ENCODE measurements around the gene PKIB.

The PKIB gene

GRCh38 chr6:122666418-122666817 lies 56.2 kb downstream of the PKIB start:
- DNase-seq (ENCODE audit: low read depth in 2 of 2) = no peak

GRCh38 chr6:122669418-122669817 lies 59.2 kb downstream of the PKIB start:
- no peak for DNase-seq (ENCODE audit: low read depth in 2 of 2)

DNA sequence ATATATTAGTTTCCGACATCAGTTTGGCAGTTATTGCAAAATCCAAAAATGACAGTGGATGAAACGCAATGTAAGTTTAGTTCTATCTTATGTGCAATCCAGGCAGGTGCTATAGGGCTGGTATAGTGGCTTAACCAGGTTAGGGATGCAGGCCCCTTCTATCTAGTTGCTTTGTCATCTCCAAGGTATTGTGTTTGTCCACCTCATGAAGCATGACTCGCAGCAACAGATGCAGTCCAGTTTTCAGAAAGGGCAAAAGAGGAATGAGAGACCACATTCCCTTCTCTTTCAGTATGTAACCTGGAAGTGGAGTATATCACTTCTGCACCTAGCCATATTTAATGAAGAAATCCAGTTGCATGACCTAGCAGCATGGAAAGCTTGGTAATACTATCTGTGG lies 59.7 kb downstream of the PKIB start:
- DNase-seq (ENCODE audit: low read depth in 2 of 2) = no peak

- no peak for DNase-seq (ENCODE audit: low read depth in 2 of 2)
These were observed 61.0 kb downstream of the PKIB start for GRCh38 chr6:122671251-122671650.

GRCh38 chr6:122673343-122673961 lies 63.2 kb downstream of the PKIB start:
- DNase-seq (ENCODE audit: low read depth in 2 of 2) = no peak

GRCh38 chr6:122676146-122676545 lies 65.9 kb downstream of the PKIB start:
- no peak for DNase-seq (ENCODE audit: low read depth in 2 of 2)

DNA sequence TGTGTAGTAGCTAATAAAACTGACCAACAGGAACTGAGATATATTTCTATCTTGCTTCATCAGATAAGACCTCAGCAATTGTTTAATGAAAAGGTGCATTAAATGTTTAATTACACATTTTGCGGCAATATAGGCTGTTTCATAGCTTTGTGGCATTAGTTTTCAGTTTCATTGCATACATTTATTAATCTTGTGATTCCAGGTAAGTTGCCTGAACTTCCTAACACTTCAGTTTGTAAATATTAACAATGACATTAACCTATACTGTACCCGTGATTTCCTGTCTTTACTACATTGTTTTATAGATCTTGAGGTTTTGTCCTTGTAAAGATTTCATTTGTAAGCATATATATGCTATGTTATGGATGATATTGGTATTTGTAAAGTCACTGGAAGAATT lies 66.5 kb downstream of the PKIB start:
- no peak for DNase-seq (ENCODE audit: low read depth in 2 of 2)

GRCh38 chr6:122677406-122677805 lies 67.2 kb downstream of the PKIB start:
- no peak for DNase-seq (ENCODE audit: low read depth in 2 of 2)

GRCh38 chr6:122678841-122679240 lies 68.6 kb downstream of the PKIB start:
- no peak for DNase-seq (ENCODE audit: low read depth in 2 of 2)

DNA sequence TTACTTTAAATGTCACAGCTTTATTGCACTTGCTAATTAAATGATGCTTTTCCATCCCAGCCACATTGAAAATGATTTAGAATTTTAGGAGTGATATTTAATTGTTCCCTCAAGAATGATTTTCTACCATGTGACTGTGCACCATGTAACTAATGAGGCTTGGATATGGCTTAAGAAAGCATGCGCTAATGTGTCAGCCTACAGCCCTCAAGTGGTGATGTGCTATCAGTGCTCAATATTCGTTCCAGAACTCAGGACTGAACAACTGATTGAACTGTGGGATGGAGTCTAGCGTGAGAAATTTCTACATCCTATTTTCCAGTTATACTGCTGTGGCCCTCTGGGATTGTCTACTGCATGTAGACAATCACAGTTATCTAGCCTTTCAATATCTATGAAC lies 71.5 kb downstream of the PKIB start:
- DNase-seq (ENCODE audit: low read depth in 2 of 2) = no peak

GRCh38 chr6:122683989-122684651 lies 73.9 kb downstream of the PKIB start:
- DNase-seq (ENCODE audit: low read depth in 2 of 2) = no peak

DNA sequence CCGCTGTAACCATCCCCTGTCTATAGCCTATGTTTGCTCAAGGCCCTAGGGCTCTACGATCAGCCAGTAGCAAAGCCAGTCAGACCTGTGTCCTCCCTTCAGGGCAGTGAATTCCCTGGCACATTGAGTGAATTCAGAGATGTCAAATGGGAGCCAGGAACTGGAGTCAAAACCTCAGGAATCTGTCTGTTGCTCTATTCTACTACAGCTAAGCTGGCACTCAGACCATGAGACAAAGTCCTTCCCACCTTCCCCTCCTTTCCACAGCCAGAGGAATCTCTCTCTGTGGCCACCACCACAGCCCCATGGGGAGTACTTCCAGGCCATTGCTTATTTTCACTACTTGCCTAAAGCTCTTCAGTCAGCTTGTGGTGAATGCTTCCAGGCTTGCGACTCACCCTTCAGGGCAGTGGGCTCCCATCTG lies 82.0 kb downstream of the PKIB start:
- DNase-seq (ENCODE audit: low read depth in 2 of 2) = no peak

DNA sequence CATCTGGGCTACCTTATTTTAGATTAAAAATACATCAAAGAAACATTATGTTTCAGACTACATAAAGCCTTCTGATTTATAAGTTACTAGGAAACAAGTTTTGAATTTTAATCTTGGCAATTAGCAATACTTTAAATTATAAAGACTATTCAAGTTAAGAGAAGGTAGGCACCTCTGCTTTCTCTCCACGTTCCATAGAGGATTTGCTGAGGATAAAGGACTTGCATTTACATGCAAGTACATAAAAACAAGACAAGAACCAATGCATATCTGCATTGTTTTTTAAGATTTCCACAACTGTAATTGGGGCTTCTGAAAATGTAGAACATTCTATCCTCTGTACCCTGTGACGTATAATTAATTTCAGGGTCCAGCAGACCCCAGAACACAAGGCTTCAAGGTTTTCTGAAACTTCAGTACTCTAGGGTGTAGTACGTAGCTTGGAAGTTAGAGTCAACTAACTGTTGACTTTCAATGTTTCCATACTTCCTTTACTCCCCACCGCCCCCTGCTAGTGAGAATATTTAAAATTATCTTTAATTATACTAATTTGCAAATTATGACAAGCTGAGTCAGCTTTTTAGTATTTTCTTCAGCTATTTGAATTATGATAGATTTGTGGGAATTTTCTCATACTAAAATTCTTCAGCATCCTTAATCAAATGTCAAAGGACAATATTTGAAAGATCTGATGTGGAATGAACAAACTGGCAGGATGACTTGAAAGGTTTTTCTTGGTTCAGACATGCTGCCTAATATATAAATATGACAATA lies 82.8 kb downstream of the PKIB start:
- no peak for DNase-seq (ENCODE audit: low read depth in 2 of 2)

GRCh38 chr6:122694075-122694474 lies 83.9 kb downstream of the PKIB start:
- DNase-seq (ENCODE audit: low read depth in 2 of 2) = no peak

DNA sequence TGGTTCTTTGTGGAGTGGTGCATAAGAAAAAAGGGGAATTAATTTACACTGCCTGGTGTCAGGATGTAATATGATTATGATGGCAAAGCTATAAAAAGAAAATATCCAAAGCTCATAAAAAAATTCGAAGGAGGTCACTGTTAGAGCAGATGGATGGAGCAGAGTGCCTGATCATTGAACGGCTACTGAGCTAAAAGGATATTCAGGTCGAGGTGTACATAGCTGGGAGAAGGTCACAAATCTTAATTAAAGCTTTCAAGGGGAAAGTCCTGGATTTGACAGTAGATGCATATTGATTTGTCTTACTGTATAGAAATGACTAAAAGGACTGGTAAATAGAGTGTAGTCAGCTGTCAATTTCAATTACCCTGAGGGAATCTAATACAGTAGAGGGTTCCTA lies 84.4 kb downstream of the PKIB start:
- DNase-seq (ENCODE audit: low read depth in 2 of 2) = no peak

DNA sequence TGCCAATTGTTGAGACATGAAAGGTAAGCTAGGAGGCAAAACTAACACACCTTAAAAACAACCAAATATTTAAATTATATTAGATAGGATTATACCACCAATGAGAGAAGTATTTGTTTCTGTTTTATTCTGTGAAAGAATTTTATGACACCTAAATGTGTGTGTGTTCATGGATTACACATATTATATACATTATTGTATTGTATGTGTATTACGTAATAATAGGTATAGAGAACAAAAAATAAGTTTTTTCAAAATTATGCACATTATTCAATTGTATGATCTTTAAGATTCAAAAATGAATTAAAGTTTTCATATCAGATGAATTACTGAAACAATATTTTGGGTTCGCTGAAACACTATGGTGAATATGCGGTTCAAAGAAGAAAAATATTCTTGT lies 85.0 kb downstream of the PKIB start:
- DNase-seq (ENCODE audit: low read depth in 2 of 2) = no peak

DNA sequence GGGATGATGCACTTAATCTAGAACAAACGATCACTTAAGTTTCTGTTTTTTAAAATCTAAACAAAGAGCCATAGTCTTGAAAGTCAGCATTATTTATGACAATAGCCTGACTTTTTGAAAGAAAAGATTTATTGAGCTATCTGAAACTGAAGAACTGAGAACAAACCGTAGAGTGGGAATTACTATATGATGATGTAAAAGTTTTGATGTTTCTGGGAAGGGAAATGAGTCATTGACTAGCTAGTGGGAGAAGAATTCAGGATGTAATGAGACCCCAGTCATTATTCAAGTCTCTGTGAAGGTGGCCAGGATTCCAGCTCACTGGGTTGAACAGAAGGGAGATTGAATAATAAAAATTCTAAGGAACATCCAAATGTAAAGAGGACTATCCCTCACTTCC lies 85.9 kb downstream of the PKIB start:
- no peak for DNase-seq (ENCODE audit: low read depth in 2 of 2)

- DNase-seq (ENCODE audit: low read depth in 2 of 2) = no peak
These were observed 86.6 kb downstream of the PKIB start for GRCh38 chr6:122696853-122697252.

DNA sequence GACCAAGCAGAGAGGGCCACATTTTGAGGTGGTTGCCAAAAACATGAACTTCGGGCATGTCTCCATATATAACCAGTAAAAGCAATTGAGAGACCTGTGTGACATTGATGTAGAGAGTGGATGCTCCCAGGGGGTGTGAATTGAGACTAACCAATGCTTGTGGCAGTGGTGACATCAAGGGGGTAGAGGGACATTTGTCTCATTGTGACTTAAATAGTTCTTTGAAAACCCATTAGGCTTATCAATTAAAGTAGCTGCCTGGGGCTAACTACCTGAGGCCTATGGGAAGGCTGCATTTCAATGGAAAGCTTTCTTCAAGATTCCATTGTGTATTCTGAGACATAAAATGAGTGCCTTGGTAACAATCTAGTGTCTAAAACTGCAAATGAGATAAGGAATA lies 87.3 kb downstream of the PKIB start:
- DNase-seq (ENCODE audit: low read depth in 2 of 2) = no peak

DNA sequence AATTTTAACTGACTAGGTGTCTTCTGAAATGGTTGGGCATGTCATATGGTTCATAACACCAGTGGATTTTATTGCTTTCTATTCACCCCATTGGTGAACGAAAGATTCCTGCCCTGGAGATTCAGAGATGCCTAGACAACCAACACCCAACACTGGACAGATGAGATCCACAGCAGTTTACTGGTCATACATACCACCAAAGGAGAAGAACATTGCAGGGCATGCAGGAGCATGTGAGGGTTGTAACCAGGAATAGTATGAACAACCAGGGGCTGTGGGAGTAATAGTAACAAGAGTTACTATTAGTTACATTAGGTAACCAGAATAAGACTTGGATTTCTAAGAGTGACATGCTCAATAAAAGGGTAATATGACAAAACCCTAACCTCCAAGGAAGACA lies 91.5 kb downstream of the PKIB start:
- DNase-seq (ENCODE audit: low read depth in 2 of 2) = no peak

DNA sequence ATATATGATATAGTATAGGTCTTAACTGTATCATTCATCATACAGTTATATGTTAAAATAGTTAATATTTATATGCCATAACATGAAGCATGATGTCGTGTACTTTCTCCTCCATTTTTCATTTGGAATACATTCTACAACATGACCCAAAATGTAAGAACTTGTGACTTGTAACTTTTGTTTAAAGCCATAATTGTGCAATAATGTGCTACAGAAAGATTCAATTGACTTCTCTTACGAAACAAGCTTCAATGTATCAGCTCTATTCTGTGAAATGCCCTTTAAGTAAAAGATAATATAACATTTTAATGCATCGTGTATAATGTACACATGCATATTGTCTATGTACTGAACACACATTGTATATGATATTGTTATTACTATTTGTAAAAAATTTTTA lies 92.6 kb downstream of the PKIB start:
- DNase-seq (ENCODE audit: low read depth in 2 of 2) = no peak

- no peak for DNase-seq (ENCODE audit: low read depth in 2 of 2)
These were observed 93.9 kb downstream of the PKIB start for GRCh38 chr6:122704066-122704465.

DNA sequence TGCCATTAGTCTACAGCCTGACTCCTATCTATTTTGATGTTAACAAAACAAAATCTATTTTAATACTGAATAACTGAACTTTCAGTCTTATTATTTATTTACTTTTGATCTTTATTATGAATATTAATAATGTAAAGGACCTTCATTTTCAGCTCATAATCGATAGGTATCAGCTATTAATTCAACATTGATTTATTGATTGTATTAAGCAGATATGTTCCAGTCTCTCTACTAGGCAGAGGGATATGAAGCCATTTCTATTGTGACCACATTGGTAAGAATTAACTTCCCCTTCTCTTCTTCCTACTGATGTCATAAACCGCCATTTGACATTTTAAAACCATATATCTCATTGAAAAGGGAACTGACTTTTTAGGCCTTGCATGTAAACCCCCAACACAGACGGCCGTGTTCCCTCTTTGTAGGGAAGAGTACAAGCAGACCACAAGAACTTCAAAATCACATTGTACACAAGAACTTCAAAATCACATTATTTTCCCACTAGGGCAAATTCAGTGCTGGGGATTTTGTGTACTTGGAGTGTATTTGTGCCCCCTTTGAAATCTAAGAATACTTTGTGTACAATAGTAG lies 99.8 kb downstream of the PKIB start:
- DNase-seq (ENCODE audit: low read depth in 2 of 2) = no peak

Measured in stimulated activated CD4-positive, alpha-beta T cell treated with anti-CD3 and anti-CD28 coated beads, Interleukin-12 subunit alpha, Interleukin-12 subunit beta, amount 100 ng/mL, for 24 hours (primary cell).